ENCODE measurements around the gene KLHL1. TPM values are rescaled to one million over a fixed set of nuclear protein-coding genes. Genes with fewer than 3 reads are reported as not detected.

KLHL1 gene
- total and polyA plus RNA-seq, 2 of the 13 experiments (the other 11 are each of a cell fraction or from before 2014, with no cell fraction given) = 0.01 TPM; not detected in 1

DNA sequence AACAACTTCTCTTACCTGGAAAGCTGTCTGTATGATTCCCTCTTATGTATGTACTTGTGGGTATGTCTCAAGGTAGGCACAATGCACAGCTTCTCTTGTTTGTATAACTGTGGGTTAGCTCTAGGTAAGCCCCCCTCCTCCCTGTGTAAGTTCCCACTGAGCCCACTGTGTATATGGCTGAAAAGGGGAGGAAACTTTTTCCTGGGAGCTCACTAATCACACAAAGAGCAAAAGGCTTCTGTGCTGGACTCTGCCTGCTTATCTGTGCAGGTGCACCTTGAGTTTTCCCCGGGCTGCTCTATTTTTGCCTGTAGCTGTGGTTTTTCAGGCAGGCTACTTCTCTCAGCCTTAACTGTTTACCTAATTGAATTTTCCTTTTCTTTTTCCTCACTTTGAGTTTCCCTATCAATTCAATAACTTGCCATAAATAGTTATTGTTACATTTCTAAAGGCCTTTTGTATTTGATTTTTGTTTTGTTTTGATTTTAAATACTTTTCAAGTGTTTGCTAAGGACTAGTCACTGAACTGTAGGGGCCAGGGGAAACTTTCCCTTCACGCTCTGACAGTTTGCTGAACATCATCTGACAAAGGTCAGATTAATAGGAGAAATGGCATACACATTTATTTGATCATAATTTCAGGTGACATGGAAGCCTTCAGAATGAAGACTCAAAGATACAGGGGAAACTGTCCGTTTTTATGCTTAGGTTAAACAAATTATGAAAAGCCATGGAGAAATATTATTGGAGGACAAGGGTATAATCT is 424.1 kb downstream of the KLHL1 start:
- ChIA-PET CTCF (ENCODE audit: low intra/inter-chr PET ratio, low total read pairs) (no interaction called here), POLR2A (no interaction called here)
- DNase-seq (ENCODE audit: low spot score) (no peak), ATAC-seq (no peak), FAIRE-seq (no peak)
- intact Hi-C loops (cut with micrococcal nuclease; ENCODE audit: unreplicated experiment) = no loop called here
- TF ChIP-seq, protein P1, sequence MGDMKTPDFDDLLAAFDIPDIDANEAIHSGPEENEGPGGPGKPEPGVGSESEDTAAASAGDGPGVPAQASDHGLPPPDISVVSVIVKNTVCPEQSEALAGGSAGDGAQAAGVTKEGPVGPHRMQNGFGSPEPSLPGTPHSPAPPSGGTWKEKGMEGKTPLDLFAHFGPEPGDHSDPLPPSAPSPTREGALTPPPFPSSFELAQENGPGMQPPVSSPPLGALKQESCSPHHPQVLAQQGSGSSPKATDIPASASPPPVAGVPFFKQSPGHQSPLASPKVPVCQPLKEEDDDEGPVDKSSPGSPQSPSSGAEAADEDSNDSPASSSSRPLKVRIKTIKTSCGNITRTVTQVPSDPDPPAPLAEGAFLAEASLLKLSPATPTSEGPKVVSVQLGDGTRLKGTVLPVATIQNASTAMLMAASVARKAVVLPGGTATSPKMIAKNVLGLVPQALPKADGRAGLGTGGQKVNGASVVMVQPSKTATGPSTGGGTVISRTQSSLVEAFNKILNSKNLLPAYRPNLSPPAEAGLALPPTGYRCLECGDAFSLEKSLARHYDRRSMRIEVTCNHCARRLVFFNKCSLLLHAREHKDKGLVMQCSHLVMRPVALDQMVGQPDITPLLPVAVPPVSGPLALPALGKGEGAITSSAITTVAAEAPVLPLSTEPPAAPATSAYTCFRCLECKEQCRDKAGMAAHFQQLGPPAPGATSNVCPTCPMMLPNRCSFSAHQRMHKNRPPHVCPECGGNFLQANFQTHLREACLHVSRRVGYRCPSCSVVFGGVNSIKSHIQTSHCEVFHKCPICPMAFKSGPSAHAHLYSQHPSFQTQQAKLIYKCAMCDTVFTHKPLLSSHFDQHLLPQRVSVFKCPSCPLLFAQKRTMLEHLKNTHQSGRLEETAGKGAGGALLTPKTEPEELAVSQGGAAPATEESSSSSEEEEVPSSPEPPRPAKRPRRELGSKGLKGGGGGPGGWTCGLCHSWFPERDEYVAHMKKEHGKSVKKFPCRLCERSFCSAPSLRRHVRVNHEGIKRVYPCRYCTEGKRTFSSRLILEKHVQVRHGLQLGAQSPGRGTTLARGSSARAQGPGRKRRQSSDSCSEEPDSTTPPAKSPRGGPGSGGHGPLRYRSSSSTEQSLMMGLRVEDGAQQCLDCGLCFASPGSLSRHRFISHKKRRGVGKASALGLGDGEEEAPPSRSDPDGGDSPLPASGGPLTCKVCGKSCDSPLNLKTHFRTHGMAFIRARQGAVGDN (CRISPR knock-in tag; IDR thresholded peaks at IDR 0.05) = no peak
- TF ChIP-seq, protein P2, sequence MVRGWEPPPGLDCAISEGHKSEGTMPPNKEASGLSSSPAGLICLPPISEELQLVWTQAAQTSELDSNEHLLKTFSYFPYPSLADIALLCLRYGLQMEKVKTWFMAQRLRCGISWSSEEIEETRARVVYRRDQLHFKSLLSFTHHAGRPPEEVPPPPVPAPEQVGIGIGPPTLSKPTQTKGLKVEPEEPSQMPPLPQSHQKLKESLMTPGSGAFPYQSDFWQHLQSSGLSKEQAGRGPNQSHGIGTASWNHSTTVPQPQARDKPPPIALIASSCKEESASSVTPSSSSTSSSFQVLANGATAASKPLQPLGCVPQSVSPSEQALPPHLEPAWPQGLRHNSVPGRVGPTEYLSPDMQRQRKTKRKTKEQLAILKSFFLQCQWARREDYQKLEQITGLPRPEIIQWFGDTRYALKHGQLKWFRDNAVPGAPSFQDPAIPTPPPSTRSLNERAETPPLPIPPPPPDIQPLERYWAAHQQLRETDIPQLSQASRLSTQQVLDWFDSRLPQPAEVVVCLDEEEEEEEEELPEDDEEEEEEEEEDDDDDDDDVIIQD (CRISPR knock-in tag; IDR thresholded peaks at IDR 0.05; ENCODE audit: low read depth) = no peak
- TF ChIP-seq ZNF44 (CRISPR knock-in tag; IDR thresholded peaks at IDR 0.05) (no peak), GTF2F1 (IDR thresholded peaks at IDR 0.05; ENCODE audit: low read length) (no peak), ZNF644 (CRISPR knock-in tag; IDR thresholded peaks at IDR 0.05; ENCODE audit: low read depth) (no peak), ZMYM3 (CRISPR knock-in tag; IDR thresholded peaks at IDR 0.05) (no peak), KAT8 (CRISPR knock-in tag; IDR thresholded peaks at IDR 0.05) (no peak), ZFY (CRISPR knock-in tag; IDR thresholded peaks at IDR 0.05) (no peak)
- TF ChIP-seq, protein P3, sequence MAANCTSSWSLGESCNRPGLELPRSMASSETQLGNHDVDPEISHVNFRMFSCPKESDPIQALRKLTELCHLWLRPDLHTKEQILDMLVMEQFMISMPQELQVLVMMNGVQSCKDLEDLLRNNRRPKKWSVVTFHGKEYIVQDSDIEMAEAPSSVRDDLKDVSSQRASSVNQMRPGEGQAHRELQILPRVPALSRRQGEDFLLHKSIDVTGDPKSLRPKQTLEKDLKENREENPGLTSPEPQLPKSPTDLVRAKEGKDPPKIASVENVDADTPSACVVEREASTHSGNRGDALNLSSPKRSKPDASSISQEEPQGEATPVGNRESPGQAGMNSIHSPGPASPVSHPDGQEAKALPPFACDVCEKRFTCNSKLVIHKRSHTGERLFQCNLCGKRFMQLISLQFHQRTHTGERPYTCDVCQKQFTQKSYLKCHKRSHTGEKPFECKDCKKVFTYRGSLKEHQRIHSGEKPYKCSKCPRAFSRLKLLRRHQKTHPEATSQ (CRISPR knock-in tag; IDR thresholded peaks at IDR 0.05; ENCODE audit: borderline replicate concordance) = no peak
- TF ChIP-seq, protein P4, sequence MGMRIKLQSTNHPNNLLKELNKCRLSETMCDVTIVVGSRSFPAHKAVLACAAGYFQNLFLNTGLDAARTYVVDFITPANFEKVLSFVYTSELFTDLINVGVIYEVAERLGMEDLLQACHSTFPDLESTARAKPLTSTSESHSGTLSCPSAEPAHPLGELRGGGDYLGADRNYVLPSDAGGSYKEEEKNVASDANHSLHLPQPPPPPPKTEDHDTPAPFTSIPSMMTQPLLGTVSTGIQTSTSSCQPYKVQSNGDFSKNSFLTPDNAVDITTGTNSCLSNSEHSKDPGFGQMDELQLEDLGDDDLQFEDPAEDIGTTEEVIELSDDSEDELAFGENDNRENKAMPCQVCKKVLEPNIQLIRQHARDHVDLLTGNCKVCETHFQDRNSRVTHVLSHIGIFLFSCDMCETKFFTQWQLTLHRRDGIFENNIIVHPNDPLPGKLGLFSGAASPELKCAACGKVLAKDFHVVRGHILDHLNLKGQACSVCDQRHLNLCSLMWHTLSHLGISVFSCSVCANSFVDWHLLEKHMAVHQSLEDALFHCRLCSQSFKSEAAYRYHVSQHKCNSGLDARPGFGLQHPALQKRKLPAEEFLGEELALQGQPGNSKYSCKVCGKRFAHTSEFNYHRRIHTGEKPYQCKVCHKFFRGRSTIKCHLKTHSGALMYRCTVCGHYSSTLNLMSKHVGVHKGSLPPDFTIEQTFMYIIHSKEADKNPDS (CRISPR knock-in tag; IDR thresholded peaks at IDR 0.05) = no peak
- Histone ChIP-seq H3K36me3 (replicated peaks in 1 of 2; ENCODE audit: control insufficient read depth in 1 of 2, insufficient read depth in 2 of 2, low read length in 2 of 2) (no peaks in the 10 kb centered on the region), H3K79me2 (ENCODE audit: insufficient read depth, low read length) (no peaks in the 10 kb centered on the region), H3K27me3 (ENCODE audit: control insufficient read depth in 1 of 2, insufficient read depth in 2 of 2, low read length in 2 of 2) (no peaks in the 10 kb centered on the region), H3K4me3 (replicated peaks in 1 of 3; ENCODE audit: insufficient read depth in 1 of 3, low read depth in 2 of 3, low read length in 3 of 3) (no peak overlapping the region), H3K4me1 (ENCODE audit: insufficient read depth, low read length) (no peaks in the 10 kb centered on the region), H4K20me1 (ENCODE audit: insufficient read depth, low read length) (no peaks in the 10 kb centered on the region), H3K27ac (ENCODE audit: extremely low read length, insufficient read depth, low read length) (no peak overlapping the region), H2AFZ (ENCODE audit: low read length) (no peak overlapping the region), H3K9me3 (ENCODE audit: low read length) (no peaks in the 10 kb centered on the region), H3K4me2 (ENCODE audit: low read depth, low read length) (no peak overlapping the region), H3K9ac (ENCODE audit: insufficient read depth, low read depth, low read length) (no peak overlapping the region)
- in situ Hi-C loops (cut with HindIII; ENCODE audit: extremely low pct_ligation_motif_present, low pct_unique_long_range_greater_than_20kb) = no loop called here
- WGBS (ENCODE audit: low lambda C conversion rate) = 1% methylated on average over 3 of the region's 3 CpGs
- BruUV-seq (replicated peaks) = no TSS peak
